ENCODE results near the gene DUSP18. TPM values are rescaled to one million over a fixed set of nuclear protein-coding genes. Genes with fewer than 3 reads are reported as not detected.

DUSP18 gene
- total and polyA plus RNA-seq, 2 donors (not counting 1 experiment from before 2014, with no cell fraction given): 7.4 to 10.8 TPM

GRCh38 chr22:30640839-30641430, 26.7 kb downstream of the DUSP18 start:
- no peak overlapping the region for H3K27ac ChIP-seq (ENCODE audit: insufficient read depth, low read length)
- no peak overlapping the region for H3K9ac ChIP-seq (ENCODE audit: insufficient read depth, low read length)
- H3K79me2 ChIP-seq (ENCODE audit: control insufficient read depth, insufficient read depth, low read length): peaks cover 29% of the 10 kb centered on the region
- H3K27me3 ChIP-seq (ENCODE audit: control insufficient read depth, insufficient read depth, low read length): no peaks in the 10 kb centered on the region
- no peaks in the 10 kb centered on the region for H4K20me1 ChIP-seq (ENCODE audit: control insufficient read depth, extremely low read depth, insufficient read depth, low read length)
- no peaks in the 10 kb centered on the region for H3K36me3 ChIP-seq (ENCODE audit: control insufficient read depth, insufficient read depth, low read length)
- H3K4me1 ChIP-seq (ENCODE audit: control insufficient read depth, extremely low read depth, insufficient read depth, low read length): peaks cover 17% of the 10 kb centered on the region
- H3K9me3 ChIP-seq (ENCODE audit: control insufficient read depth, insufficient read depth, low read depth, low read length): no peaks in the 10 kb centered on the region
- DNase-seq (ENCODE audit: low read depth in 2 of 2): no peak
- TF ChIP-seq EZH2 (IDR thresholded peaks at IDR 0.05; ENCODE audit: low read length, missing control alignments): no peak
- TF ChIP-seq, protein P1, sequence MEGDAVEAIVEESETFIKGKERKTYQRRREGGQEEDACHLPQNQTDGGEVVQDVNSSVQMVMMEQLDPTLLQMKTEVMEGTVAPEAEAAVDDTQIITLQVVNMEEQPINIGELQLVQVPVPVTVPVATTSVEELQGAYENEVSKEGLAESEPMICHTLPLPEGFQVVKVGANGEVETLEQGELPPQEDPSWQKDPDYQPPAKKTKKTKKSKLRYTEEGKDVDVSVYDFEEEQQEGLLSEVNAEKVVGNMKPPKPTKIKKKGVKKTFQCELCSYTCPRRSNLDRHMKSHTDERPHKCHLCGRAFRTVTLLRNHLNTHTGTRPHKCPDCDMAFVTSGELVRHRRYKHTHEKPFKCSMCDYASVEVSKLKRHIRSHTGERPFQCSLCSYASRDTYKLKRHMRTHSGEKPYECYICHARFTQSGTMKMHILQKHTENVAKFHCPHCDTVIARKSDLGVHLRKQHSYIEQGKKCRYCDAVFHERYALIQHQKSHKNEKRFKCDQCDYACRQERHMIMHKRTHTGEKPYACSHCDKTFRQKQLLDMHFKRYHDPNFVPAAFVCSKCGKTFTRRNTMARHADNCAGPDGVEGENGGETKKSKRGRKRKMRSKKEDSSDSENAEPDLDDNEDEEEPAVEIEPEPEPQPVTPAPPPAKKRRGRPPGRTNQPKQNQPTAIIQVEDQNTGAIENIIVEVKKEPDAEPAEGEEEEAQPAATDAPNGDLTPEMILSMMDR (conservative IDR thresholded peaks at IDR 0.05 in 1 of 2, IDR thresholded peaks at IDR 0.05 in 1 of 2; ENCODE audit: low read depth in 1 of 2, low read length in 2 of 2): no peak
- no peak overlapping the region for H2AFZ ChIP-seq (ENCODE audit: low read length)
- H3K4me3 ChIP-seq (replicated peaks in 1 of 4; ENCODE audit: control extremely low read depth in 1 of 4, insufficient read depth in 1 of 4, low read depth in 3 of 4, low read length in 4 of 4): no peak overlapping the region
- H3K4me2 ChIP-seq (ENCODE audit: extremely low read depth, insufficient read depth, low read length): no peak overlapping the region

GRCh38 chr22:30640361-30640760, 27.3 kb downstream of the DUSP18 start:
- Histone ChIP-seq H3K79me2 (ENCODE audit: control insufficient read depth, insufficient read depth, low read length) (peaks cover 30% of the 10 kb centered on the region), H4K20me1 (ENCODE audit: control insufficient read depth, extremely low read depth, insufficient read depth, low read length) (no peaks in the 10 kb centered on the region), H3K36me3 (ENCODE audit: control insufficient read depth, insufficient read depth, low read length) (no peaks in the 10 kb centered on the region), H3K4me3 (replicated peaks in 1 of 4; ENCODE audit: control extremely low read depth in 1 of 4, insufficient read depth in 1 of 4, low read depth in 3 of 4, low read length in 4 of 4) (no peak overlapping the region), H3K9me3 (ENCODE audit: control insufficient read depth, insufficient read depth, low read depth, low read length) (no peaks in the 10 kb centered on the region), H3K27me3 (ENCODE audit: control insufficient read depth, insufficient read depth, low read length) (no peaks in the 10 kb centered on the region), H3K4me2 (ENCODE audit: extremely low read depth, insufficient read depth, low read length) (no peak overlapping the region), H3K4me1 (ENCODE audit: control insufficient read depth, extremely low read depth, insufficient read depth, low read length) (peaks cover 18% of the 10 kb centered on the region), H2AFZ (ENCODE audit: low read length) (no peak overlapping the region), H3K9ac (ENCODE audit: insufficient read depth, low read length) (no peak overlapping the region), H3K27ac (ENCODE audit: insufficient read depth, low read length) (no peak overlapping the region)
- TF ChIP-seq, protein P1 (conservative IDR thresholded peaks at IDR 0.05 in 1 of 2, IDR thresholded peaks at IDR 0.05 in 1 of 2; ENCODE audit: low read depth in 1 of 2, low read length in 2 of 2): no peak
- no peak for TF ChIP-seq EZH2 (IDR thresholded peaks at IDR 0.05; ENCODE audit: low read length, missing control alignments)
- no peak for DNase-seq (ENCODE audit: low read depth in 2 of 2)

DNA sequence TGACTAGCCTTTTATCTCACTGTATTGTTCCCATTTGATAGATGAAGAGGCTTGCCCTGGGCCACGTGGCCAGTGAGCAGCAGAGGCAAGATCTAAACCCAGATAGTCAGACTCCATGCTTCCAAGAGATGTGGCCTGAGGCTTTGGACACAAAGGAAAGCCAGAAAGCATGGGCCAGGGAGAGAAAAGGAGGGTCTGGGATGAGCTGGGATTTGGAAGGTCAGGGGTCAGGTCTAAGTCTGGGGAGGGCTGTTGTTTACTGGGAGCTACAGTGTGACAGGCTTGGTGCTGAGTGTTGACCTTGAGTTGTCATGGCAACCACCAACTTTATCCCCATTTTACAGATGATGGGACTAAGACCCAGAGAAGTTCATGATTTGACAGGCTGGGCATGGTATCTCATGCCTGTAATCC, 30.0 kb downstream of the DUSP18 start:
- no peak for TF ChIP-seq EZH2 (IDR thresholded peaks at IDR 0.05; ENCODE audit: low read length, missing control alignments)
- TF ChIP-seq, protein P1 (conservative IDR thresholded peaks at IDR 0.05 in 1 of 2, IDR thresholded peaks at IDR 0.05 in 1 of 2; ENCODE audit: low read depth in 1 of 2, low read length in 2 of 2): no peak
- H3K27me3 ChIP-seq (ENCODE audit: control insufficient read depth, insufficient read depth, low read length): no peaks in the 10 kb centered on the region
- peak overlapping the region in 2 of 4 experiments; percentile 67 to 76 for H3K4me3 ChIP-seq (replicated peaks in 1 of 4; ENCODE audit: control extremely low read depth in 1 of 4, insufficient read depth in 1 of 4, low read depth in 3 of 4, low read length in 4 of 4)
- H3K9me3 ChIP-seq (ENCODE audit: control insufficient read depth, insufficient read depth, low read depth, low read length): no peaks in the 10 kb centered on the region
- H3K4me2 ChIP-seq (ENCODE audit: extremely low read depth, insufficient read depth, low read length): peak overlapping the region; percentile 51
- DNase-seq (ENCODE audit: low read depth in 2 of 2): peak in 1 of 2 donors; percentile 7
- no peak overlapping the region for H3K27ac ChIP-seq (ENCODE audit: insufficient read depth, low read length)
- H2AFZ ChIP-seq (ENCODE audit: low read length): no peak overlapping the region
- H3K36me3 ChIP-seq (ENCODE audit: control insufficient read depth, insufficient read depth, low read length): no peaks in the 10 kb centered on the region
- no peaks in the 10 kb centered on the region for H4K20me1 ChIP-seq (ENCODE audit: control insufficient read depth, extremely low read depth, insufficient read depth, low read length)
- H3K4me1 ChIP-seq (ENCODE audit: control insufficient read depth, extremely low read depth, insufficient read depth, low read length): peaks cover 17% of the 10 kb centered on the region
- no peak overlapping the region for H3K9ac ChIP-seq (ENCODE audit: insufficient read depth, low read length)
- H3K79me2 ChIP-seq (ENCODE audit: control insufficient read depth, insufficient read depth, low read length): peaks cover 28% of the 10 kb centered on the region
